Left ventricle myocardium inferior (tissue), 1 donor: ENCODE results near the gene TIAM2. TPM values are rescaled to one million over a fixed set of nuclear protein-coding genes. Genes with fewer than 3 reads are reported as not detected.
"Not testable (repeated sequence)": the region's sequence is repeated elsewhere in the genome, so short reads cannot be mapped to it uniquely, and the experiment has no call there.

Experiments
- DNase-seq: peaks from one replicate; pipeline ENCODE4 v3.0.0-alpha.2; 2020
- H3K27ac ChIP-seq: fragments of 200-600 bp; replicated peaks from 2 replicates; pipeline ENCODE4 v1.8.0; 2021
- H3K27me3 ChIP-seq: fragments of 200-600 bp; 2 replicates; pipeline ENCODE4 v1.8.0; 2021; ENCODE audit warnings: low read depth
- H3K36me3 ChIP-seq: fragments of 200-600 bp; 2 replicates; pipeline ENCODE4 v1.8.0; 2021
- H3K4me1 ChIP-seq: fragments of 200-600 bp; 2 replicates; pipeline ENCODE4 v1.8.0; 2021
- H3K4me3 ChIP-seq: fragments of 200-600 bp; 2 replicates; pipeline ENCODE4 v1.8.0; 2021; ENCODE audit warnings: mild to moderate bottlenecking, moderate library complexity
- H3K9me3 ChIP-seq: fragments of 200-600 bp; replicated peaks from 2 replicates; pipeline ENCODE4 v1.8.0; 2021
- CTCF ChIP-seq: fragments of 200-600 bp; IDR thresholded peaks from 2 replicates; pipeline ENCODE4 v1.8.0; 2021; ENCODE audit warnings: antibody characterized with exemption, mild to moderate bottlenecking, borderline replicate concordance
- intact Hi-C: fragments of 100-400 bp; cut with micrococcal nuclease; formaldehyde crosslinking; loops from one replicate; pipeline ENCODE4 v1.11.0; 2022
- total RNA-seq: library from RNA; stranded (reverse); fragmentation: NEBNext Ultra II Directional; extraction: Animal tissue kit (Norgen Biotek cat#: 25700); gene quantifications from one replicate; pipeline ENCODE4 v1.2.1, GENCODE V29; 2021
- donor health status: DM: no; HTN: yes; CAD: no; lungs with severe emphysema.

The TIAM2 gene
- total RNA-seq, 1 donor from 2014 or later = 12.0 TPM

DNA sequence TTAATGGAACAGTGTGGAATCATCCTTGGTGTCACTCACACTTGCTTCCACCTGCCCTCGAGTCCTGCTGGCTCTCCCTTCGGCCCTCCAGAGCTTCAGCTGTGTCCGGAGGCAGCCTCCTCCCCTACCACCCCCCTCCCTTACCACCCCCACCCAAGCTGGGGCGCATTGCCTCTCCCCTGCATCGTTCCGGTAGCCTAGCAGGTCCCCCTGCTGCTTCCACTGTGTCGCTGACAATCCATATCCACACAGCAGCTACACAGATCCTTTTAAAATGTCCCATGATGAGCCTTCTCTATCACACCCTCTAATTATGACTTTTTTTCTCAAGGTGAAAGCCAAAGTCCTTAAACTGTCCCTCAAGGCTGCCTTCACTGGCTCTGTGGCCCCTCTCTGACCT, 117.6 kb downstream of the TIAM2 start:
- no peaks in the 10 kb centered on the region for H3K36me3 ChIP-seq
- no peak overlapping the region for H3K27ac ChIP-seq
- no peak for TF ChIP-seq CTCF
- H3K4me1 ChIP-seq = peaks cover 5% of the 10 kb centered on the region
- no peak for DNase-seq
- H3K4me3 ChIP-seq = no peak overlapping the region
- no peaks in the 10 kb centered on the region for H3K27me3 ChIP-seq
- no peaks in the 10 kb centered on the region for H3K9me3 ChIP-seq
- intact Hi-C loops = no loop called here

DNA sequence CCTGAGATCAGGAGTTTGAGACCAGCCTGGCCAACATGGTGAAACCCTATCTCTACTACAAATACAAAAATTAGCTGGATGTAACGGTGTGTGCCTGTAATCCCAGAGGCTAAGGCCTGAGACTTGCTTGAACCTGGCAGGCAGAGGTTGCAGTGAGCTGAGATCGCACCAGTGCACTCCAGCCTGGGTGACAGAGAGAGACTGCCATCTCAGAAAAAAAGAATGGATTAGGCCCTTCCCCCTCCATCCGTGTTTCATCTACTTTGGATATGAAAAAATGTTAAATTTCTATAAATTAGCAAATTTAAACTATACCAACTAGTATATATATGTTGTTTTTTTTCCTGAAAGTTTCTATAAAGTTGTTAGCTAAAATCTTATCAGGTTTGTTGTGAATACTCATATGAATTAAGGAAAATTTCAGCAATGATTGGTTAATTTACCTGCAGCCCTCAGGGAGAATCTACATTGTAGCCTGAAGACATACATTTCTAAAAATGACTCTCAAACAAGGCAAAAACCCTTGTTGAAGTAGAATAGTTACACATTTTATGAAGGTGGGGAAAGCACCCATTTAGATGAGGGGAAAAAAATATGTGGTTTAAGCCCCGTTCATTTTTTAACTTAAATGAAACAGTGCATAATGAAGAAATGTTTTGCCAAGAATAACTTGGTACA, 120.9 kb downstream of the TIAM2 start:
- Histone ChIP-seq H3K4me1 (no peaks in the 10 kb centered on the region), H3K27ac (no peak overlapping the region), H3K36me3 (no peaks in the 10 kb centered on the region), H3K4me3 (no peak overlapping the region), H3K9me3 (no peaks in the 10 kb centered on the region), H3K27me3 (no peaks in the 10 kb centered on the region)
- TF ChIP-seq CTCF = no peak
- intact Hi-C loops = no loop called here
- DNase-seq = no peak

- no peaks in the 10 kb centered on the region for H3K9me3 ChIP-seq
Observed at GRCh38 chr6:155116571-155116910, 121.4 kb downstream of the TIAM2 start.

DNA sequence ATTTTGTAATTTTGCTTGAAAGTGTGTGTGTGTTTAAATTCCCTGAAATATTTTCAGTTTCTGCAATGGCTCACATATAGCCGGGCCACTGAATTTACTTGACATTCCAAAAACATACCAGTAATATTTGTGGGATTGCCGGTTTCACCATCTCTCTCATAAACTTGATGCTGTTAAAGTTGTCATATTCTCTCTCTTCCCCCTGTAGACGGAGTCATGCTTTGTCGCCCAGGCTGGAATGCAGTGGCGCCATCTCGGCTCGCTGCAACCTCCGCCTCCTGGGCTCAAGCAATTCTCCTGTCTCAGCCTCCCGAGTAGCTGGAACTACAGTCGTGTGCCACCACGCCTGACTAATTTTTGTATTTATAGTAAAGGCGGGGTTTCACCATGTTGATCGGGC, 122.1 kb downstream of the TIAM2 start:
- no peak for DNase-seq
- intact Hi-C loops = no loop called here
- Histone ChIP-seq H3K4me1 (peaks cover 7% of the 10 kb centered on the region), H3K4me3 (no peak overlapping the region), H3K27ac (no peak overlapping the region), H3K36me3 (no peaks in the 10 kb centered on the region), H3K27me3 (no peaks in the 10 kb centered on the region), H3K9me3 (no peaks in the 10 kb centered on the region)
- TF ChIP-seq CTCF = no peak

More at GRCh38 chr6:155116571-155116910, 121.4 kb downstream of the TIAM2 start:
- Histone ChIP-seq H3K27ac (no peak overlapping the region), H3K4me3 (no peak overlapping the region), H3K27me3 (no peaks in the 10 kb centered on the region), H3K4me1 (peaks cover 3% of the 10 kb centered on the region), H3K36me3 (no peaks in the 10 kb centered on the region)
- no peak for DNase-seq
- intact Hi-C loops = no loop called here
- no peak for TF ChIP-seq CTCF

DNA sequence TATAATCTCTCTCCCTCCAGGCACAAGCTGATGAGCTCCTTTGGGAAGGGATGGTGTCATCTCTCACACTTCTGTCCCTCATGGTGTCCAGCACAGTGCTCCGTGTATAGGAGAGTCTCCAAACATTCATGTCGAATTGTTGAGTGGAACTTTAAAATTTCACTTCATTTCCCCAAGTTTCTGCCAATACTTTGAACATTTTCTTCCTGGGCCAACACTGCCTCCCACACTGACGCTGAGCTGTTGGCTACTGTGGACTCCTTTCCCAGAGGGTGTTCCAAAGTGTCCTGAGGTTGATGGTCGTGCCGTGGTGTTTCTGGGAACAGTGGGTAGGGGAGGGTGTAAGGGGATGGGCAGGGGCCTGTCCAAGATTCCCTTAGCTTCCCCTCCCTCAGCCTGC, 122.7 kb downstream of the TIAM2 start:
- Histone ChIP-seq H3K27ac (no peak overlapping the region), H3K27me3 (no peaks in the 10 kb centered on the region), H3K4me1 (peaks cover 7% of the 10 kb centered on the region), H3K36me3 (no peaks in the 10 kb centered on the region), H3K4me3 (no peak overlapping the region), H3K9me3 (no peaks in the 10 kb centered on the region)
- no peak for DNase-seq
- intact Hi-C loops = no loop called here
- TF ChIP-seq CTCF = no peak

GRCh38 chr6:155119201-155119600, 124.1 kb downstream of the TIAM2 start:
- H3K27me3 ChIP-seq, H3K9me3 ChIP-seq, H3K4me3 ChIP-seq, H3K4me1 ChIP-seq, H3K36me3 ChIP-seq, intact Hi-C loops, H3K27ac ChIP-seq, DNase-seq: not testable (repeated sequence)
